AG20443 (cell line): Measurements from ENCODE around the gene DCDC2B.
A peak's percentile ranks its signal among the peaks of the same experiment; 100 is the strongest.

ENCODE experiments used
- DNase-seq: peaks from one replicate; pipeline ENCODE4 v3.0.0; 2012; ENCODE audit warnings: low spot score, mixed read lengths

DCDC2B gene

DNA sequence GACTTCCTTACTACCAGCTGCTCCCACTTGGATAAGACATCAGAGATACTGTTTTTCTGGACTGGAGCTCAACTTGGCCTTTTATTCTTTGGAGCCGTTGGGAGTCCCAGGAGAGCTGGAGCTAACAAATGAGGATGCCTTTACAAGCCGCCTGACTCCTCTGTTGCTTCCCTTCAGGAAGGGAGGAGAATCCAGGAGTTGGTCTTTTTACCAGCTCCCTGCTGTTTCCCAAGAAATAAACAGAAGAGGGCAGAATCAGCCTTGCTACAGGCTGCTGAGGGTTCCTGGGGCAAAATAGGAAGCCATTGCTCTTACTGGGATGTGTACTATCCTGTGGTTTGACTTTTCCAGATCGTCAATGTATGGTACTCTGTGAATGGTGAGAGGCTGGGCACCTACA, 14.8 kb downstream of the DCDC2B start:
- DNase-seq: no peak

DNA sequence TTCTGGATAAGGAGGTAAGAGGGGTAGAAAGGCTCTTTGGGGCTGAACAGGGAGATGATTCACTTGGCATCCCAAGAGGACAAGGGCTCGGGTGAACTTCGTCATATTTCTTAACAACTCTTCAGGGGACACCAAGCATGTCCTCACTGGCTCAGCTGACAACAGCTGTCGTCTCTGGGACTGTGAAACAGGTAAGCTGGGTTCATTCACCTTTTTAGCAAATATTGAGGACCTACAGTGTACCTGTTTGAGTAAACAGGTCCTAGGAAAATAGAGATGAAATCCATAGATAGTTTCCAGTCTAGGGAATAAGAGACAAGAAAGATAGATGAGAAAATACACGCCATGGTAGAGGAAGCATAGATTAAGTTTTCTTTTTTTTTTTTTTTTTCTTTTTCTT, 15.4 kb downstream of the DCDC2B start:
- no peak for DNase-seq

DNA sequence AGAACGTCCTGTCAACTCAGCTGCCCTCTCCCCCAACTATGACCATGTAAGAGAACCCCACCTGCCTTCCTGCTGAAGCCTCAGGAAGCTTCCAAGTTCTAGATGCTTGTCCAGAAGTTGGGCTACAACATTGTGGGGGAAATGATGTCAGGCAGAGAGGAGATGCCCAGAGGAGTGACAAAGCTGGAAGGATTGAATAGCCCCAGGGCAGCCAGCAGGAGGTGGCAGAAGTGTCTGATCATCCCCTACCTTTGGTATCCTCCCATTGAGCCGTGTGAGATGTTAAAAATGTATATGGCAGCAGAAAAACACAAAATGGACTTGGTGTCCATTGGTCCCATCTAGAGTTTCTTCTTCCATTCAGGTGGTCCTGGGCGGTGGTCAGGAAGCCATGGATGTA, 19.9 kb downstream of the DCDC2B start:
- DNase-seq: no peak

DNA sequence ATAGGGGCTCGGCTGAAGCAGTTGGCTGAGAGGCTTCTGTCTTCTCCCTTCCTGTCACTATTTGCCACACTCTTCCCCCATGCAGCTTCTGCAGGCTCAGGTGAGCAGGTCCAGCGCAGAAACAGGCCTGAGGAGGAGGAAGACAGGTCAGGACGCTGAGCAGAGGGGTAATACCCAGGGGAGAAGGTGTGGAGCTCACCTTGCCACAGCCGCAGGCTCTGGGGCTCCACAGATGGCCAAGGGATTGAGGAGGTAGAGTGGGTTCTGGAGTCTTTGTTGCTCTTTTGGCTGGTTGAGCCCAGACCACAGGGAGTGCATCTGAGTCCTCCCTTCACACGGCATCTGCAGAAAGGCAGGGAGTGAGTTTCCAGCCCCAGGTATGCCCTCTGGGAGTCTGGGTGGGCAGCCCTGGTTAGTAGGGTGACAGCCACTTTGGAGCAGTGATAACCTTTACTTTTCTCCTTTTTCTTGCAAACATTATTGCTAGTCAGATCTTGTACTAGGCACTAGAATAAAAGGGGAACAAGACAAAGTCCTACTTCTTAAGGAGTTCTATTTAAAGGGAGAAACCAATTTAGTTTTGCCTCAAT, 23.0 kb downstream of the DCDC2B start:
- no peak for DNase-seq

DNA sequence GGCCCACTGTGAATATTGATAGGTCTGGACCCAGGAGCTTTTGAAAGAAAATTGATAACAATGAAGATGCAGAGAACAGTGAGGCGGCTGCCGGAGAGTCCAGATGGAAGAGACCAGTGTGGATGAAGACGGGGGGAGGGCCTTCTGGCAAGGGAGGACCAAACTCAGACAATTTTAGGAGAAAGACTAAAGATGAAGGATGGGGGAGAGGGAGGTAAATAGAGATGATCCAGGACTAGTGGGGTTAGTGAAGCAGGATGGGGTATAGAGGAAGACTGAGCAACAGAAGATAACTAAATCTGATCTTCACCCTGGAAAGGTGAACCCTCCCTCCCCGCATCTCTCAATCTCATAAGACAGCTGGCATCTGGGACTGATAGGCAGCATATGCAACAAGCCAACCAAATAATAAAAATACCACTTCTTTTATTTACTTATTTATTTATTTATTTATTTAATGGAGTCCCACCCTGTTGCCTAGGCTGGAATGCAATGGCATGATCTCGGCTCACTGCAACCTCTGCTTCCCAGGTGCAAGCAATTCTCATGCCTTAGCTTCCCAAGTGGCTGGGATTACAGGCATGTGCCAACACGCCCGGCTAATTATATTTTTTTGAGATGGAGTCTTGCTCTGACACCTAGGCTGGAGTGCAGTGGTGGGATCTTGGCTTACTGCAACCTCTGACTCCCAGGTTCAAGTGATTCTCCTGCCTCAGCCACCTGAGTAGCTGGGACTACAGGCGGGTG, 23.8 kb downstream of the DCDC2B start:
- no peak for DNase-seq

DNA sequence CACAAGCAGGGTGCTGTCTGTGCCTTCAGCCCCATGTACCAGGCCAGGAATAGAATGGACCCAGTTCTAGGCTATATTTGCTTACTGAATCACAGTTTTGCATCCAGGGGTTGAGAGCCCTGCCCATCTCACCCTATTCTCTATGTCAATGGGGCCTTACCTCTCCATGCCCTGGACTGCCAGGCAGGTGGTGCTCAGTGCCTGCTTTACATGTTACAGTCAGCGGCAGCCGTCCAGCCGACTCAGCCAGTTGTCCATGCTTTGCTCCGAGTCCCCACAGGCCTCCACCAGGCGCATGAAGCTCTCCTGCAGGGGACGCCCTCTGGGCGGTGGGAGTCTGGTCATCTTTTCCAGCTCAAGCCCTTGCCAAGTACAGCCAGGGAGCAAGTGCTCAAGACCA, 25.9 kb downstream of the DCDC2B start:
- no peak for DNase-seq

DNA sequence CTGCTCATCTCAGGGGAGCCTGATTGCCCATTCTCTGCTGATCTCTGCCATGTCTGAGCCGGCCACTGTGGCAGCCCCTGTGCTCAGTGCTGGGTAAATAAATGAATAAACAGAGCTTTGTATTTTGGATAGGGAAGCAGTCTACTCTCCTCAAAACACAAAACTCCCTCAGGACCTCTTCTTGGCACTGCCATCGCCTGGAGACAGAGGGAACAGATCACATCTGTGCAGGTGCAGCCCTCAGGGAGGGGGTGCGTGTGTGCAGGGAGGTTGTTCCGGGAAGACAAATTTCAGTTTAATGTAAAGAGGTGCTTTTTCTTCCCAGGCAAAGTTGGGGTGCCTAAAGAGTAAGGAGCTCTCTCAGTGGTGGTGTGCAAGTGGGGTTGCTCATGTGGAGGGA, 30.4 kb downstream of the DCDC2B start:
- no peak for DNase-seq

DNA sequence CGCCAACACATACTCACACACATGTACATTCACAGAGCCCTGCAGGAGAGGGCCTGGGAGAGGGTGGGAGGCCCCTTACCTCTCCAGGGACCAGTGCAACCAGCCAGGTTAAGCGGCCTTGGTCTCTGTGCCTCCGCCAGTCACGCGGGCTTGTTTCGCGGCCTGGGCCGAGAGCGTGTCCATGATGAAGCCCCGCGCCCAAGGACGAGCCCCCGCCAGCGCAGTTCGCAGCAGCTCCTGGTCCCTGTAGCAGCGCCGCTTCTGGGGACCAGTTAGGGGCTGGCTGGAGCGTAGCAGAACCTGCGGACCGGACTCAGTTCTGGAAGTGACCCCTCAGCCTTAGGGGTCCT, 30.9 kb downstream of the DCDC2B start:
- DNase-seq: no peak

DNA sequence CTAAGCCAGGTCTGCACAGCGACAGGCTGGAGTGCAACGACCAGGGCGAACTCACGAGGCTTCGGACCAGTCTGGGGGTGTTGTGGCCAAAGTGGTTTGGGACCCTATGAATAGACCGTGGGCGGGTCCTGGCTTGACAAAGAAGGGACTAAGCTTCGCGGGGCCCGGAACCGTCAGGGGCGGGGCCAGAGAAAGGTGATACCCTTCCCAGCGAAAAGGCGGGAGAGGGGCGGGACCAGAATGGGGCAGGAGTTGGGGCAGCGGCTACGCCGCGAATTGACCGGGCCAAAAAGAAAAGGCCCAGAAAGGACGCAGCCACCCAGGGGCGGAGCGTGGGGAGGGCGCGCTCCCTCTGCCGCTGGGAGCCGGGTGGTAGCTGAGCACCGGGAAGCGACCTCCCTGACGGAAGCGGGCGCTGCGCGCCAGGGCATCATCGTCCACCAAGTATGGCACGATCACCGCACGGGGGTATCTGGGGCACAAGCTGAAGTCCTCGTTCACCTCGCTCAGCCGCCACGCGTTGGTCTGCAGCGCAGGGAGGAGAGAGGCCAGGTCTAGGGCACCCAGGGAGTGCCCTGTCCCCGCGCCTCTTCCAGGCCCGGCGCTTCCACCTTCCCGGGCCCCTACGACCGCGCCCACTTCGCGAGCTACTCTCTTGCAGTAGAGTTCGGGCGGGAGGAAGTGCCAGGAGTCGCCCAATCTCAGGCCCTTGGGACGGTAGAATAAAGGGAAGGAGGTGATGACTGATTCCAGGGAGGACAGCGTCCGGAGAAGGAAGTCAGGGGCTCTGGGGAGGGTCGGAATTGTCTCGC, 31.5 kb downstream of the DCDC2B start:
- peak; percentile 66 for DNase-seq

DNA sequence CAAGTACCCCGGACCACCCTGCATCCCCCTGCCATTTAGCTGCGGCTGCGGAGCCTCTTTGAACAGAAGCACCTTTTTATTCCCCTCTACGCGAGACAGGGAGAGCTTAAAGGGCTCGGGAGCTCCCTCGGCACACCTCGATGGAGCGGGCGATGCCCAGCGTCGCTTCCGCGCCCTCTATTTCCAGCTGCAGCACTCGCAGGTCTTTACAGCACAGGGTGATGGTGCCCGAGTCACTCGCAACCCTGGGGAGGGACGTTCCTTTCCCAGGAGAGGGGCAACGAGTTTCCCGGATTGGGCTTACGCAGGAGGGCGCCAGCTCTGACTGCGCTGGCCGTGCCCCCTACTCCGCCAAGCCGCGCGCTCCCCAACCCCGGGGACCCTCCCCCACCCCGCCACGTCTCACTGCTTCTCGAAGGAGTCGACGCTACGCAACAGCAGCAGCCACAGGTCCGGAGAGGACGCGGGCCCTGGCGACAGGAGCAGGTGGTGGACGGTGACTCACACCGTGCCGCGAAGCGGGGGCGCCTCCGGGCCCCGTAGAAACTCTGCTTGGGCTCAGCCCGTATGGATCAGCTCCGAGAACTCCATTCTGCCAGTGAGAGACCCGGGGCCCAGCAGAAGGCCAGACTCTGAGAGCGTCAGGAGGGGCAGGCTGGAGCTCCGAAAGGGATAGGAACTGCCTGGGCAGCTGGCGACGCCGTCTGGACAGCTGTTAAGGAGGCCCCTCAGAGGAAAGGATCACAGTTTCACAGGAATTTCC, 32.3 kb downstream of the DCDC2B start:
- peak; percentile 67 for DNase-seq

DNA sequence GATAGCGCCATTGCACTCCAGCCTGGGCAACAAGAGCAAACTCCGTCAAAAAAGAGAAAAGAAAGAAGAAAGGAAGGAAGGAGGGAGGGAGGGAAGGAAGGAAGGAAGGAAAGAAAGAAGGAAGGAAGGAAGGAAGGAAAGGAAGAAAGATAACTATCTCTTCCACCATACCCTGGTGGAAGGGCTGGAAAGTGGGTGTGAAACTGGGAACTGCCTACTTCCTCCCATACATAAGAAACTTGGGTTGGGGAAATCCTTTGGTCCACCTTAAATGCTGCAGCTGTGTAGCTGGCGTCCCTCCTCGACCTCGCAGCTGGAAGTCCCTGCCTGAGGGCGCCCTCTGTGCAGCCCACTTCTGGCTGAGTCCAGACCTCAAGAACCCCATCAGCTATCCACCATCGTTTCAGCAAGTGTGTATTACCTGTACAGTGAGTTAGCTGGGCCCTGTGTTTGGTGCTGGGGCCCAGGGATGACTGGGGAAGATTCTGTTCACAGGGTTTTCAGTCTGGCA, 33.5 kb downstream of the DCDC2B start:
- DNase-seq: no peak

DNA sequence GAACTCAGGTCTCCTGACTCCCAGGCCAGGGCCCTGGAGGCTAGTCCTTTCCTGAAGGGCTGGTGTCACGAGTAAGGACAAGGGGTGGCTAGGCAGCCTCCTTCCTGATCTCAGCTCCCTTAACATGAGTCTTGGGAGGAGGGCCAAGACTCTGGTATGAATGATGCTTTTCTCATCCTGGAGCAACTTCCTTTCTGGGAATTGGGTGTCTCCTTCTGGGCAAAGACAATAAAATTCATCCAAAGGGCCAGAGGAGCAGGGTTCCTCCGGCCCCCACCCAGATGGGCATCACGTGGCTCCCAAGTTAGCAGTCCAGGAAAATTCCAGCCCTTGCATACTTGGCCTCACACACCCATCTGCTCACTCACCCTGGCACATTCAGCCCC, 38.0 kb downstream of the DCDC2B start, which contains the start of gene FAM167B:
TSS of gene FAM167B (plus strand) at position 335 of the 386 bp plus-strand sequence. CDS start 200 bp downstream, outside the sequence.
- DNase-seq: peak; percentile 91

DNA sequence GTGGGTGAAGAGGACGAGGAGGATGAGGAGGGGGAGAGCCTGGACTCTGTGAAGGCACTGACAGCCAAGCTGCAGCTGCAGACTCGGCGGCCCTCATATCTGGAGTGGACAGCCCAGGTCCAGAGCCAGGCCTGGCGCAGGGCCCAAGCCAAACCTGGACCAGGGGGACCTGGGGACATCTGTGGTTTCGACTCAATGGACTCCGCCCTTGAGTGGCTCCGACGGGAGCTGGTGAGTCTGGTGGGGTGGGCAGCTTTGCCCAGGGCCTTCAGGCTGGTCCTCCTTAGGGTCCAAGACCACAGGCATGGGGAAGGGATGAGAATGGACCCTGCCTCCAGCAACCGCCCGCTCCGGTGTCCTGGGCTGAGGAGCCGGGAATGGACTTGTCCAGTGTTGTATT, 38.6 kb downstream of the DCDC2B start:
- DNase-seq: peak; percentile 10

DNA sequence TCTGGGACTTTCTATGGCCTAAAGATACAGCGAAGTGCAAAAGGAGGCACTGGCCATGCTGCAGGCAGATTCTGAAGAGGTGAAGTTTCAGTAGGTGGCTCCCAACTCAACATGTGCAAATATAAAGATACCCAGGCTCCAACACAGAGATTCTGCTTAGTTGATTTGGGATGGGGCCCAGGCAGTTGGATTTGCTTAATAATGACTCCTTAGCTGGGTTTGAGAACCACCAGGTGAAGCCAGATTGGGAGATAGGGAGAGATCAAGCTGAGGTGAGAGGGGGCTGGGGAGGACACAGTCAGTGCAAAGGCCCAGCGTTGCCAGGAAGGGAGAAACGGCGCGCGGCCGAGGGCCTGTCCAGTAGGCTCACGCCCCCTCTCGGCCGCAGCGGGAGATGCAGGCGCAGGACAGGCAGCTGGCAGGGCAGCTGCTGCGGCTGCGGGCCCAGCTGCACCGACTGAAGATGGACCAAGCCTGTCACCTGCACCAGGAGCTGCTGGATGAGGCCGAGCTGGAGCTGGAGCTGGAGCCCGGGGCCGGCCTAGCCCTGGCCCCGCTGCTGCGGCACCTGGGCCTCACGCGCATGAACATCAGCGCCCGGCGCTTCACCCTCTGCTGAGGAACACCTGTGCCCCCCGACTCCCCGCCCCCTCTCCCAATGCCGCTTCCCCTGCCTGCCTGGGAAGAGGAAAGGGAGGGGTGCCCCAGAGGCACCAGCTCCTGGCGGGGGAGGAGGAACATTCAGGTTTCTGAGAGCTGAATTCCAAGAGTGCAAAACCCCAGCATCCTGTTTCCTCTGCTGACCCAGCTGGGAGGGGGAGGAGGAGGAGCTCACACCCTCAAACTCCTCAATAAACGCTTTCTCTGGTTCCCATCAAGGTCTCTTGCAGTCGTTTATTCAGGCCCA, 39.3 kb downstream of the DCDC2B start:
- DNase-seq: peak; percentile 90

DNA sequence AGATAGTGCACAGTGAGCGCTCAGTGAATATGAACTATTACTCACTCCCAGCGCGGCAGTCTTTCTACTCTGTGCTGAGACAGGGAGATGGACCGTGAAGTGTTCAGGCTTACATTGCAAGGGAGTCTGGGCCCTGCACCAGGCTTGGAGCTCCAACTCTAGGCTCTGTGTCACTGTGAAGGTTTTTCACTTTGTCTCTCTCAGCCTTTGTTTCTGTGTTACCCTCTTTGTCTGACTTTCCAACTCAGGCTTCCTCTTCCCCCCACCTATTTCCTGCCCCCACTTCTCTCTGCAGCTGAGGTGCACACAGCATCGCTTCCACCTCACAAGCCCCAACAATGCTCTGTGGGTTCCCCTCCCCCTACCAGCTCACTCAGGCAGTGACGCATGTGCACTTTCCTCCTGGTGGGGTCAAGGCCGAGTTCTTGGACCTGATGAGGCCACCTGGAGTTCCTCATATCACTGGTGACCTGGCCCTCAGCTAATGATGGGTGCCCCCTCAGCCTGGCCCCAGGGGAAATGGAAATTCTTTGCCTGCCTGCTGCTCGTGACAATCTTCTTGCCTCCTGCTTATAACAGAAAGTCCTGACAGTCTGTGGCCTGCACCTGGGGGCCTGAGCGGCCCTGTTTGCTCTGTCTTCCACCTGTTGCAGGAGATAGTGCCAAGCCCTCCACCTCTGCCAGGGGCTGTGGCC, 41.1 kb downstream of the DCDC2B start:
- no peak for DNase-seq

DNA sequence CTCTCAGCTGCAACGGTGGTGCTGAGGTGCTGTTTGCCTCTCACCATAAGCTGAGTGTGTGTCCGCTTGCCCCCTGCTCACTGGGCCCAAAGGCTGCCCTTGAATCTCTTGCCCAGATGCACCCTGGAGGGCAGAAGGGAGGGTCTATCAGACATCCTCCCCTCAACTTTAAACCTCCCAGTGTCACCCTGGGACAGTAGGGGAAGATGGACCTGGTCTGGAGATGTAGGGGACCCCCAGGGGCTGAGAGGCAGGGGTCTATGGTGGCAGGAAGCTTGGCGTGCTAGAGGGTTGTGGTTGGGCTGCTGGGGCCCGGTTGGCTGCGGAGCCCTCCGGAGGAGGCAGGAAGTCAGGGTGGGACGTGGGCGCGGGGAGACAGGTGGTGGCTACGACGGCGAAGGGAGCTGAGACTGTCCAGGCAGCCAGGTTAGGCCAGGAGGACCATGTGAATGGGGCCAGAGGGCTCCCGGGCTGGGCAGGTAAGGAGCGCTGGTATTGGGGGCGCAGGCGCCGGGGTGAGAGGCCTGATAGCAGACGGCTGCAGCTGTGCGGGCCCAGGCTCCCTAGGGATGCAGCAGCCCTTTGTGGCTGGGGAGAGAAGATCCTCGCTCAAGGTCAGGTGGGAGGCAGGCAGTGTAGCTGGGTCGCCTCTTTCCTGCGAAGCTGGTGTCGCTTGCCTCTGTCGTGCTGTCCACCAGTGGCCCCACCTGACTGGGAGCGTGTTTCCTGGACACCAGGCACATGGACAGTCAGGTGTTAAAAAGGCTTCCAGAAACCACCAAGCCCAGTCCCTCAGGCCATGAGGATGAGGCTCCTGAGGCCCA, 42.2 kb downstream of the DCDC2B start, which contains the start of gene LCK:
TSS of gene LCK (plus strand) at position 373 of the 824 bp plus-strand sequence. CDS start 23,065 bp downstream, outside the sequence.
- no peak for DNase-seq

DNA sequence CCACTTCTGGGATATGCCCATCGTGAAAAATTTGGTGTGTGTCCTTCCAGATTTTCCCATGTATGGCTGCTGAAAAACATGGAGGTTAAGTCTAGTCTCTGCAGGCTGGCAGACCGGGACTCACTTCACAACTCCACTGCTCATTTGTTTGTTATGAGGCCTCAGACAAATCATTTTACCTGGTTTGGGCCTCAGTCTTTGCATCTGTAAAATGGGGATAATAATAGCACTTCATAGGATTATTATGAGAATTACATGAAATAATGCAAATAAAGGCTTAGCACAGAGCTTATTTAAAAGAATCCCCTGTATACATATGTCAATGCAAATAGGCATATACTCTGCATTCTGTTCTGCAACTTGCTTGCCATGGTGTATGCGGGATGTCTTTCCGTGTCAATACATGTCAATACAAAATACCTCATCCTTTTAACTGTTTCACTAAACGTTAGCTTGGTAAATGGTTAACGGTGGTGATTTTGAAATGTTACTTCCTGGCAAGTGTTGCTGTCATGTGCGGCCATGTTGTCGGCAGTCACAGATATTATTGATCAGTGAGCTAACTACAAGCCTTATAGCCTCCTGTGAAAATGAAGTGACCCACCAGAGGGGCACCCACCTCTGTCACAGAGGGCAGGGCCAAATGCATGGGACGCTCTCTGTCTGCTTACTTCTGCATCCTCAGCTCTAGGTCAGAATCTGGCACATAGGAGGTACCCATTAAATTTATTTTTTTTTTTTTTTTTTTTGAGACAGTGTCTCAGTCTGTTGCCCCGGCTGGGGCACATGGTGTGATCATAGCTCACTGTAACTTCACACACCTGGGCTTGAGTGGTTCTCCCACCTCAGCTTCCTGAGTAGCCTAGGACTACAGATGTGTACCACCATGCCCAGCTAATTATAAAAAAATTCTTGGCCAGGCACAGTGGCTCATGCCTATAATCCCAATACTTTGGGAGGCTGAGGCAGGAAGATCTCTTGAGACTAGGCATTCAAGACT, 46.5 kb downstream of the DCDC2B start:
- no peak for DNase-seq
